COLO668 (cell line): ENCODE data around the gene TANC1.

Experiments
- DNase-seq: peaks from one replicate; lab custom pipeline; 2025; ENCODE audit not compliant: unreplicated experiment; lab: John Stamatoyannopoulos, UW

The TANC1 gene

GRCh38 chr2:159185401-159186130 is 217.1 kb downstream of the TANC1 start:
- DNase-seq, result no peak

DNA sequence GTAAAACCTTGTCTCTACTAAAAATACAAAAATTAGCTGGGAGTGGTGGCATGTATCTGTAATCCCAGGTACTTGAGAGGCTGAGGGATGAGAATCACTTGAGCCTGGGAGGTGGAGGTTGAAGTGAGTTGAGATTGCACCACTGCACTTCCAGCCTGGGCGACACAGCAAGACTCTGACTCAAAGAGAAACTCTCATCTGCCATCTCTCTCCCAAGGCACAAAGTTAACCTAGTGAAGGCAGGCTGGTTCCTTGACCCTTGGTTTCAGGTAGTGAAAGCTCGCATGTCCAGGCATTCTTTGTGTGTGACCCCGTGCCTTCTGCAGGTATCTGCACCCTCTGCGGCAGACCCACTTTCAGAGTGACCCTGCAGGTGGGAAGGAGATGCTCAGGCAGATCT is 218.0 kb downstream of the TANC1 start:
- no peak for DNase-seq

- DNase-seq, result no peak
Observed at GRCh38 chr2:159187106-159187505, 218.7 kb downstream of the TANC1 start.

- DNase-seq, result no peak
Observed at GRCh38 chr2:159188449-159188848, 220.0 kb downstream of the TANC1 start.

- DNase-seq, result no peak
Observed at GRCh38 chr2:159192371-159192918, 224.0 kb downstream of the TANC1 start.

DNA sequence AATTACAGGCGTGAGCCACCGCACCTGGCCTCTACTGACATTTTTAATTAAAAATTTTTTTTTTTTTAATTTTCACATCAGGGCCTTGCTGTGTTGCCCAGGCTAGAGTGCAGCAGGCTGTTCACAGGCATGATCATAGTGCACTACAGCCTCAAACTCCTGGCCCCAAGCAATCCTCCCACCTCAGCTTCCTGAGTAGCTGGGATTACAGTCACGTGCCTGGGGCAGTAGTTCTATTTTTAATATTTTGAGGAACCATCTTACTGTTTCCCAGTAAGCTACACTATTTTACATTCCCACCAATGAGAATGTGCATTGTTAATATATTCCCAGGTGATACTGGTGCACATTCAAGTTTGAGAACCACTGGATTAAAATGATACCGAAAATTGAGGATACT is 225.4 kb downstream of the TANC1 start:
- no peak for DNase-seq

GRCh38 chr2:159194241-159194640 is 225.8 kb downstream of the TANC1 start:
- DNase-seq, result no peak

GRCh38 chr2:159195697-159196096 is 227.3 kb downstream of the TANC1 start:
- DNase-seq, result no peak

GRCh38 chr2:159196393-159196925 is 228.0 kb downstream of the TANC1 start:
- no peak for DNase-seq

- DNase-seq, result no peak
Observed at GRCh38 chr2:159199236-159199635, 230.8 kb downstream of the TANC1 start.

DNA sequence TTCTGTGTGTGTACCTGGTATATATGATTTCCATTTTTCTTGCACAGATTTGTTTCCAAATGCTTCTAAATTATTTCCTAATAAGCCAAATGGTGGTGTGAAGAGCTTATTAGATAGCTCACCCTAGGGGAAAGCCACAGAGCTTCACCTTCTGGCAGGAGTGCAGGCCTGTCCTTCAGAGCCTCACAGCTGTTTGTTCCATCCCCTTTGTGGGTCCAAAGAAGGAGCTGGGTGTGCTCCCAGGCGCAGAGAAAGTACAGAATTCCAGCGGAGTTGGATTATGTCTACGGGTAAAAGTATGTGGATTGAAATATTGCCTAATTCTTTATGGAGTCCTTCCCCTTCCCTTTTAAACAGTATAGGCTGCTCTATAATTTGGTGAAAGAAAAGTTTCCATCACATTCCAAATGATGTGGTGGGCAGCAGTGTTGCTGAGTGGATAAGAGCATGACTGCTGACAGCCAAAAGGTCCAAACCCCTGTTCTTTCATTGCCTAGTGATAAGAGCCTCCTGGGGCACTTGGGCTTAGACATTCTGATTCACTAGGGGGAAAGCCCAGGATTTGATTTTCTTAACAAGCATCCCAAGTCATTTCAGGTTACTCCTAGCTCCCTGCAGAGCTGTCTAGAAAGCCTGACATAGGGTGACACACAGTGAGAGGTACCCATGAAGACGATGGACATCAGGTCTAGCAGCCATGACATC is 231.5 kb downstream of the TANC1 start:
- no peak for DNase-seq

- no peak for DNase-seq
Observed at GRCh38 chr2:159200498-159200897, 232.1 kb downstream of the TANC1 start.

DNA sequence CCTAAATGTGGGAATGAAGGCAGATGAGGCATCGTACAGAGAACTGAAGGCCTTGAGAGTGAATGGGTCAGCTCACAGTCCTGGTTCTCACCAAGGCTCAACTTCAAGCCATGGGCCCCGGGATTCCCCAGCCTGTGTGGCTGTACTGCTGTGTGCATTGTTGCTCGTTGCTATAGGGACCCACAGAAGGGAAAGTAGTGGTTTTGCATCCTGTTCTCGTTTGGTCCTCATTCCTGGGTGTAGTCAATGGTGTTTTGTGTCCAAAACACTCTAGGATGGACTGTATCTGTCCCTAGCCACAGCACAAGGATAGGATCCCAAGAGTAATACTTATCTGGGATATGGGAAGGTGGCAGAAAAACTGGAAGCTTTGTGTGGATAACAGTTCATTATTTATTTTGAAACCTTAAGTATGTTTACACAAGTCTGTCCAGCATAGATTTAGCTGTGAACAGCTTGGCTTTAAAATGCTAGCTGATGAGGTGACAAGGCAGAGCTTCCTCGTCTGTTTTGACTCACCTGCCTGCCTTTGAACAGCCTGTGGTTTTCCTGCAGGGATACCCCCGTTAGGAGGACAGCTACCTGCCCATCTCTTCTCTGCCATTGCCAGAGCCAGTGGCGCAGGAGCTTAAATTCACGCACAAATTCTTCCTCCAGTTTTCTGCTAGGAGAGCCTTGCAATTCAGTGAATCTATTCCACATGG is 233.1 kb downstream of the TANC1 start:
- peak; percentile 39 for DNase-seq

GRCh38 chr2:159202568-159203071 is 234.2 kb downstream of the TANC1 start:
- DNase-seq, result no peak

GRCh38 chr2:159204381-159205144 is 236.1 kb downstream of the TANC1 start:
- DNase-seq, result no peak

DNA sequence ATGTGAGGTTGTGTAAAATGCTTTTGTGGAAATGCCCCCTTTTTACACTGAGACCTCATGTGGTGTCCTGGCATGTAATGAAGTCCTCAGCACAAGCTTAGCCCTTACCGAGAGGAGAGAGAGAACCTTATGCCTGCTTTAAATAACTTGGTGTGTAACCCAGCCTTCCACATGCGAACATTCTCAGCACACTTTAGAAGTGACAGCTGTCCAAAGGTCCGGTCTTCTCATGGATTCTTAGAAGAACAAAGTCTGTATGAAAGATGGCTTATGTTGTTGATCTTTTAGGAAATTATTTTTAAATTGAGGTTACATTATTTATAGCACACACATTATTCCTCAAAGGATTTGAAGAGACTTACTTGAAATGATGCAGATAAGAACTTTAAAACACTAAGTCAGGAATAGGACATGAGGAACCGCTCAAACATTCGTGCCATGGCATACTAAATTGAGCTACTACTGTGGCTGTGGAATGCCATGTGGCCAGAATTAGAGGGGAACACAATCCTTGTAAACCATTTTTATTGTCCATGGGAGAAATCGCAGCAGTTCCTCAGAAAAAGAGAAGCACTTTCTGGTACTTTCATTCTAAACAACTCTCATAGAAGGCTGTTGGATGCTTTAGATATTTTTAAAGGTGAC is 238.4 kb downstream of the TANC1 start:
- DNase-seq, result no peak

- no peak for DNase-seq
Observed at GRCh38 chr2:159208438-159208837, 240.0 kb downstream of the TANC1 start.

- no peak for DNase-seq
Observed at GRCh38 chr2:159209341-159210306, 241.2 kb downstream of the TANC1 start.
